Neural cell (in vitro differentiated cells): ENCODE measurements around the gene P2RY6.

Experiments
- CTCF ChIP-seq: fragments of 450-650 bp; IDR thresholded peaks from 2 replicates; pipeline ENCODE4 v1.5.1; 2014; ENCODE audit warnings: antibody characterized with exemption, mild to moderate bottlenecking, moderate library complexity; ENCODE audit not compliant: poor library complexity, severe bottlenecking
- EP300 ChIP-seq: fragments of 450-650 bp; conservative IDR thresholded peaks from 2 replicates; pipeline ENCODE4 v1.6.1; 2014; ENCODE audit warnings: antibody characterized with exemption, mild to moderate bottlenecking, moderate library complexity; ENCODE audit not compliant: poor library complexity, severe bottlenecking
- EZH2 ChIP-seq: fragments of 200-600, 300-800 bp; shearing (Covaris generic), sonication (generic); IDR thresholded peaks from 2 replicates; pipeline ENCODE4 v1.6.1; 2014; ENCODE audit warnings: antibody characterized with exemption, low read length, borderline replicate concordance, mild to moderate bottlenecking; ENCODE audit not compliant: insufficient read depth, poor library complexity, severe bottlenecking
- POLR2AphosphoS5 ChIP-seq: IDR thresholded peaks from 2 replicates; pipeline ENCODE4 v1.6.1; 2012
- RAD21 ChIP-seq: fragments of 450-650 bp; conservative IDR thresholded peaks from 2 replicates; pipeline ENCODE4 v1.6.1; 2014; ENCODE audit warnings: antibody characterized with exemption, mild to moderate bottlenecking, moderate library complexity
- REST ChIP-seq: IDR thresholded peaks from 2 replicates; pipeline ENCODE4 v1.6.1; 2012; ENCODE audit warnings: borderline replicate concordance

DNA sequence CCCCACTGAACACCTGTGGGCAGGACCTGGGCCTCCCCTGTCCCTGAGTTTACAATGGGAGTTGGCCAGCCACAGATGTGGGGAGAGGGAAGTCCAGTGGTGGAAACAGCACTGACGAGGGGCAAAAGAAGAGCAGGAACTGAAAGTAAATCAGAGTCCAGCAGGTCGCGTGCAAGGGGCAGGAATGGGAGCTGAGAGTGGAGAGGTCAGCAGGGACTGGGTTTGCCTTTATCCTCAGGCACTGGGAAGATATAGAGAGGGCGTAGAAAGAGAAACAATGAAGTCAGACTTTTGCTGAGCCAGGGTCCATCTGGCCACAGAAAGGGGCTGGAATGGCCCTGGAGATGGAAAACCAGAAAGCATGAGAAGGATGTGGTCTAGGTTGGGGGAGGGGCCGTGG lies 8.5 kb downstream of the P2RY6 start:
- TF ChIP-seq POLR2AphosphoS5 (no peak), REST (no peak), CTCF (no peak), EZH2 (no peak), EP300 (no peak), RAD21 (no peak)
